Measurements from ENCODE around the gene EREG. TPM values are rescaled to one million over a fixed set of nuclear protein-coding genes. Genes with fewer than 3 reads are reported as not detected.
"Not testable (repeated sequence)": the region's sequence is repeated elsewhere in the genome, so short reads cannot be mapped to it uniquely, and the experiment has no call there.

Gene EREG
- total RNA-seq, 1 donor from 2014 or later: 1.3 TPM

GRCh38 chr4:74395633-74396032, 30.7 kb downstream of the EREG start:
- Mint-ChIP-seq H3K27me3 (ENCODE audit: unreplicated experiment) (no peaks in the 10 kb centered on the region), H3K27ac (ENCODE audit: unreplicated experiment) (no peak overlapping the region), H3K4me1 (ENCODE audit: unreplicated experiment) (peaks cover 20% of the 10 kb centered on the region), H3K36me3 (ENCODE audit: unreplicated experiment) (no peaks in the 10 kb centered on the region), H3K4me3 (ENCODE audit: unreplicated experiment) (no peak overlapping the region), H3K9me3 (ENCODE audit: unreplicated experiment) (peaks cover 4% of the 10 kb centered on the region)
- TF ChIP-seq CTCF (IDR thresholded peaks at IDR 0.05): no peak
- no peak for DNase-seq (ENCODE audit: extremely low spot score, unreplicated experiment)

GRCh38 chr4:74397748-74398426, 32.9 kb downstream of the EREG start:
- H3K4me1 Mint-ChIP-seq (ENCODE audit: unreplicated experiment): peaks cover 23% of the 10 kb centered on the region

GRCh38 chr4:74398894-74399589, 34.1 kb downstream of the EREG start:
- H3K36me3 Mint-ChIP-seq (ENCODE audit: unreplicated experiment): not testable (repeated sequence)

More at GRCh38 chr4:74397748-74398426, 32.9 kb downstream of the EREG start:
- peak overlapping the region; percentile 38 for H3K4me3 Mint-ChIP-seq (ENCODE audit: unreplicated experiment)
- H3K9me3 Mint-ChIP-seq (ENCODE audit: unreplicated experiment): no peaks in the 10 kb centered on the region
- peaks cover 3% of the 10 kb centered on the region for H3K27me3 Mint-ChIP-seq (ENCODE audit: unreplicated experiment)
- DNase-seq (ENCODE audit: extremely low spot score, unreplicated experiment): no peak
- no peak for TF ChIP-seq CTCF (IDR thresholded peaks at IDR 0.05)
- H3K36me3 Mint-ChIP-seq (ENCODE audit: unreplicated experiment): no peaks in the 10 kb centered on the region
- H3K27ac Mint-ChIP-seq (ENCODE audit: unreplicated experiment): peak overlapping the region; percentile 74

GRCh38 chr4:74400395-74400794, 35.5 kb downstream of the EREG start:
- peak overlapping the region; percentile 76 for H3K27ac Mint-ChIP-seq (ENCODE audit: unreplicated experiment)
- TF ChIP-seq CTCF (IDR thresholded peaks at IDR 0.05): no peak

More at GRCh38 chr4:74398894-74399589, 34.1 kb downstream of the EREG start:
- not testable (repeated sequence) for H3K9me3 Mint-ChIP-seq (ENCODE audit: unreplicated experiment); H3K27me3 Mint-ChIP-seq (ENCODE audit: unreplicated experiment); H3K27ac Mint-ChIP-seq (ENCODE audit: unreplicated experiment); DNase-seq (ENCODE audit: extremely low spot score, unreplicated experiment); H3K4me3 Mint-ChIP-seq (ENCODE audit: unreplicated experiment)
- peaks cover 23% of the 10 kb centered on the region for H3K4me1 Mint-ChIP-seq (ENCODE audit: unreplicated experiment)

GRCh38 chr4:74402692-74403456, 37.9 kb downstream of the EREG start:
- Mint-ChIP-seq H3K4me1 (ENCODE audit: unreplicated experiment) (peaks cover 19% of the 10 kb centered on the region), H3K27me3 (ENCODE audit: unreplicated experiment) (peaks cover 16% of the 10 kb centered on the region), H3K9me3 (ENCODE audit: unreplicated experiment) (no peaks in the 10 kb centered on the region), H3K36me3 (ENCODE audit: unreplicated experiment) (no peaks in the 10 kb centered on the region), H3K27ac (ENCODE audit: unreplicated experiment) (no peak overlapping the region), H3K4me3 (ENCODE audit: unreplicated experiment) (no peak overlapping the region)
- no peak for DNase-seq (ENCODE audit: extremely low spot score, unreplicated experiment)
- TF ChIP-seq CTCF (IDR thresholded peaks at IDR 0.05): no peak

More at GRCh38 chr4:74400395-74400794, 35.5 kb downstream of the EREG start:
- Mint-ChIP-seq H3K9me3 (ENCODE audit: unreplicated experiment) (no peaks in the 10 kb centered on the region), H3K36me3 (ENCODE audit: unreplicated experiment) (no peaks in the 10 kb centered on the region), H3K4me1 (ENCODE audit: unreplicated experiment) (peaks cover 23% of the 10 kb centered on the region), H3K4me3 (ENCODE audit: unreplicated experiment) (no peak overlapping the region), H3K27me3 (ENCODE audit: unreplicated experiment) (peaks cover 16% of the 10 kb centered on the region)
- DNase-seq (ENCODE audit: extremely low spot score, unreplicated experiment): no peak

Data from osteocyte (in vitro differentiated cells).